HG02759 (cell line): ENCODE measurements around the gene FMN2.

Experiments used
- ATAC-seq: cut with Tn5 transposase; IDR thresholded peaks from one replicate; pipeline ENCODE4 v1.9.1; 2021; ENCODE audit warnings: mild to moderate bottlenecking, moderate library complexity; ENCODE audit not compliant: unreplicated experiment

Gene FMN2

GRCh38 chr1:240474133-240474614 is 382.5 kb downstream of the FMN2 start:
- ATAC-seq: no peak

GRCh38 chr1:240475832-240476231 is 384.1 kb downstream of the FMN2 start:
- no peak for ATAC-seq

GRCh38 chr1:240478536-240478935 is 386.9 kb downstream of the FMN2 start:
- no peak for ATAC-seq

- no peak for ATAC-seq
Observed at GRCh38 chr1:240484804-240485443, 393.2 kb downstream of the FMN2 start.

GRCh38 chr1:240486611-240487010 is 394.9 kb downstream of the FMN2 start:
- no peak for ATAC-seq

- ATAC-seq: no peak
Observed at GRCh38 chr1:240487493-240487892, 395.8 kb downstream of the FMN2 start.

- no peak for ATAC-seq
Observed at GRCh38 chr1:240491156-240491555, 399.5 kb downstream of the FMN2 start.

- ATAC-seq: no peak
Observed at GRCh38 chr1:240491796-240492195, 400.1 kb downstream of the FMN2 start.

GRCh38 chr1:240492832-240493440 is 401.3 kb downstream of the FMN2 start:
- ATAC-seq: no peak

GRCh38 chr1:240495601-240496000 is 403.9 kb downstream of the FMN2 start:
- ATAC-seq: no peak

- ATAC-seq: no peak
Observed at GRCh38 chr1:240496356-240496755, 404.7 kb downstream of the FMN2 start.

GRCh38 chr1:240496941-240497340 is 405.3 kb downstream of the FMN2 start:
- ATAC-seq: no peak

- no peak for ATAC-seq
Observed at GRCh38 chr1:240497908-240498307, 406.2 kb downstream of the FMN2 start.

- no peak for ATAC-seq
Observed at GRCh38 chr1:240498335-240498734, 406.7 kb downstream of the FMN2 start.

GRCh38 chr1:240499012-240499411 is 407.3 kb downstream of the FMN2 start:
- no peak for ATAC-seq

- no peak for ATAC-seq
Observed at GRCh38 chr1:240500647-240501046, 409.0 kb downstream of the FMN2 start.

- ATAC-seq: no peak
Observed at GRCh38 chr1:240501115-240501514, 409.4 kb downstream of the FMN2 start.

- no peak for ATAC-seq
Observed at GRCh38 chr1:240503036-240503435, 411.4 kb downstream of the FMN2 start.

GRCh38 chr1:240503558-240503957 is 411.9 kb downstream of the FMN2 start:
- no peak for ATAC-seq

GRCh38 chr1:240506176-240506575 is 414.5 kb downstream of the FMN2 start:
- no peak for ATAC-seq

- ATAC-seq: no peak
Observed at GRCh38 chr1:240508201-240508600, 416.5 kb downstream of the FMN2 start.

- ATAC-seq: no peak
Observed at GRCh38 chr1:240508950-240509349, 417.3 kb downstream of the FMN2 start.

GRCh38 chr1:240511789-240512188 is 420.1 kb downstream of the FMN2 start:
- no peak for ATAC-seq
